Measurements from ENCODE around the gene TPCN1. TPM values are rescaled to one million over a fixed set of nuclear protein-coding genes. Genes with fewer than 3 reads are reported as not detected.

The TPCN1 gene
- total RNA-seq, 1 experiment from 2014 or later = 29.7 TPM

DNA sequence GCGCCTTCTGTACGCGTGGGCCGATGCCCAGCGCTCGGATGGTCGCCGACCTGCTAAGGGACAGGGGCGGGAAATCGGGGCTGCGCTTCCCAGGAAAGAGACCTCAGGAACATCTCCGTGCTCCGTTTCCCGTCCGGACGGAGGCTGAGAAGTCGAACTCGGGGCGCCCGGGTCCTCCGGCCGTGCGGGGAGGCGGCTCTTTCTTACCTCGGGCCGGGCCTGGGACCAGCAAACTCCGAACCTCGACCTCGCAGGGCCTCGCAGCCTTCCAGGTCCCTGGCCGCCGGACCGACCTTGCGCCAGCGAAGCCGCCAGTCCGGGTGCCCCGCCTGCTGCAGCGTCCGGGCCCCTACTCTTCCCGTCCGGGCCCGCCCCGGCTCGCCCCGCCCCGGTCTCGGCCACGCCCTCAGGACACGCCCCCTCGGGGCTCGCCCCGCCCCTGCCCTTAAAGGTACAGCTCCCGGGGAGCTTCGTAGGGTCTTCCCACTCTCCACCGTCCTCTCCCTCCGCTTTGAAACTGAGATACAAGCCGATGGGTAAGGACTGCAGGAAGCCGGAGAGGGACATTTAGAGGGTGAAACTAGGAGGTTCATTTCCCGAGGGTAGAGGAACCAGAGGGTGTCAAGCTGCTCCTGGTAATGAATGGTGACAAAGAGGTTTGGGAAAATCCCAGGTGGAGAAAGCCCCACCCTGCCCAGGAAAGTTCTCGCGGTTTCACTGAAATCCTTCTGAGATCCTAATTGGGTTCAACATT is 113.7 kb downstream of the TPCN1 start, which contains the start of gene SLC8B1 (continued):
- TF ChIP-seq, protein P1, sequence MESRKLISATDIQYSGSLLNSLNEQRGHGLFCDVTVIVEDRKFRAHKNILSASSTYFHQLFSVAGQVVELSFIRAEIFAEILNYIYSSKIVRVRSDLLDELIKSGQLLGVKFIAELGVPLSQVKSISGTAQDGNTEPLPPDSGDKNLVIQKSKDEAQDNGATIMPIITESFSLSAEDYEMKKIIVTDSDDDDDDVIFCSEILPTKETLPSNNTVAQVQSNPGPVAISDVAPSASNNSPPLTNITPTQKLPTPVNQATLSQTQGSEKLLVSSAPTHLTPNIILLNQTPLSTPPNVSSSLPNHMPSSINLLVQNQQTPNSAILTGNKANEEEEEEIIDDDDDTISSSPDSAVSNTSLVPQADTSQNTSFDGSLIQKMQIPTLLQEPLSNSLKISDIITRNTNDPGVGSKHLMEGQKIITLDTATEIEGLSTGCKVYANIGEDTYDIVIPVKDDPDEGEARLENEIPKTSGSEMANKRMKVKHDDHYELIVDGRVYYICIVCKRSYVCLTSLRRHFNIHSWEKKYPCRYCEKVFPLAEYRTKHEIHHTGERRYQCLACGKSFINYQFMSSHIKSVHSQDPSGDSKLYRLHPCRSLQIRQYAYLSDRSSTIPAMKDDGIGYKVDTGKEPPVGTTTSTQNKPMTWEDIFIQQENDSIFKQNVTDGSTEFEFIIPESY (IDR thresholded peaks at IDR 0.05; ENCODE audit: extremely low read depth, insufficient replicate concordance, low read length) = peak; percentile 3
- TF ChIP-seq TCF7L2 (IDR thresholded peaks at IDR 0.05; ENCODE audit: borderline replicate concordance, extremely low read depth, insufficient read depth, insufficient read length) (peak; percentile 14), SP1 (IDR thresholded peaks at IDR 0.05; ENCODE audit: low read depth) (peak; percentile 91)

DNA sequence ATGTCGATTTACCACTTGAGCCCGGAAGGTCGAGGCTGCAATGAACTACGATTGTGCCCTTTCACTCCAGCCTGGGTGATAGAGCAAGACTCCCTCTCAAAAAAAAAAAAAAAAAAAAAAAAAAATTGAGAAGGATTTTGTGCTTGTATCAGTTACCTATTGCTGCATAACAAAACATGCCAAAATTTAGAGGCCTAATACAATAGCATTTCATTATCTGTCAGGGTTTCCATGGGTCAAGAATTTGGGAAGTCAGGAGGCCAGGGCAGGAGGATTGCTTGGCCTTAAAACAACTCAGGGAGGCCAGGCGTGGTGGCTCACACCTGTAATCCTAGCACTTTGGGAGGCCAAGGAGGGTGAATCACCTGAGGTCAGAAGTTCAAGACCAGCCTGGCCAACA is 118.3 kb downstream of the TPCN1 start:
- ChIA-PET RAD21 (ENCODE audit: low non-redundant PET in 1 of 2, low total read pairs in 2 of 2, uncharacterized antibody in 2 of 2, unreplicated experiment in 2 of 2) (no interaction called here), POLR2A (no interaction called here), CTCF (no interaction called here)
- H3K9me3 ChIP-seq (ENCODE audit: control insufficient read depth in 1 of 2, insufficient read depth in 1 of 2, low read depth in 1 of 2, low read length in 2 of 2) = no peaks in the 10 kb centered on the region
- no peak overlapping the region for H3K4me3 ChIP-seq (replicated peaks in 1 of 2; ENCODE audit: low read depth in 1 of 2, low read length in 2 of 2)
- DNase-seq (ENCODE audit: low read depth, low spot score) (no peak), ATAC-seq (no peak)
- H3K9me2 ChIP-seq (ENCODE audit: insufficient read depth) = no peaks in the 10 kb centered on the region
- H3K4me2 ChIP-seq (ENCODE audit: low read length) = no peak overlapping the region
- H3K27me3 ChIP-seq (ENCODE audit: insufficient read depth, low read length) = no peaks in the 10 kb centered on the region
- intact Hi-C loops (cut with micrococcal nuclease) = loop anchor here (10.0 kb wide), 1 partner anchor 145 kb away; no protein-coding TSS in a partner anchor
- H4K20me1 ChIP-seq (ENCODE audit: insufficient read depth) = no peaks in the 10 kb centered on the region
- TF ChIP-seq ZNF274 (IDR thresholded peaks at IDR 0.05; ENCODE audit: low read depth, low read length) = no peak
- TF ChIP-seq, protein P2, sequence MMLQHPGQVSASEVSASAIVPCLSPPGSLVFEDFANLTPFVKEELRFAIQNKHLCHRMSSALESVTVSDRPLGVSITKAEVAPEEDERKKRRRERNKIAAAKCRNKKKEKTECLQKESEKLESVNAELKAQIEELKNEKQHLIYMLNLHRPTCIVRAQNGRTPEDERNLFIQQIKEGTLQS (IDR thresholded peaks at IDR 0.05) = no peak
- no peak for TF ChIP-seq ELF1 (IDR thresholded peaks at IDR 0.05; ENCODE audit: borderline replicate concordance, low read depth)
- TF ChIP-seq EZH2phosphoT487 (IDR thresholded peaks at IDR 0.05; ENCODE audit: borderline replicate concordance) = no peak
- no peak overlapping the region for H3K27ac ChIP-seq (ENCODE audit: low read depth, low read length)
- no peaks in the 10 kb centered on the region for H3K36me3 ChIP-seq (ENCODE audit: control insufficient read depth in 1 of 2, insufficient read depth in 2 of 2, low read length in 2 of 2)
- no peak overlapping the region for H2AFZ ChIP-seq (ENCODE audit: low read depth, low read length, poor library complexity, severe bottlenecking)
- BruUV-seq (replicated peaks) = no TSS peak
- H3K4me1 ChIP-seq (ENCODE audit: control insufficient read depth in 1 of 2, insufficient read depth in 2 of 2, low read length in 2 of 2) = peaks cover 0 to 11% of the 10 kb centered on the region in 2 experiments; a peak in 3 of 4 replicates
- peaks cover 3% of the 10 kb centered on the region; the same call in 1 of the 2 replicates for H3K79me2 ChIP-seq (ENCODE audit: insufficient read depth, low read length)
- H3K9ac ChIP-seq (ENCODE audit: low read length) = no peak overlapping the region

Data from HCT116 (cell line).